ENCODE results near the gene LEMD3. TPM values are rescaled to one million over a fixed set of nuclear protein-coding genes. Genes with fewer than 3 reads are reported as not detected.

LEMD3 gene
- total RNA-seq, 2 experiments from 2014 or later = 29.0 to 45.5 TPM

- no peak overlapping the region for H3K4me3 ChIP-seq (ENCODE audit: low read depth, low read length, poor library complexity, severe bottlenecking)
- no peak overlapping the region for H3K27ac ChIP-seq (ENCODE audit: low read depth, low read length, poor library complexity, severe bottlenecking)
- intact Hi-C loops (cut with micrococcal nuclease; ENCODE audit: unreplicated experiment) = no loop called here
- no peak for DNase-seq (ENCODE audit: low spot score)
- H3K9me2 ChIP-seq (ENCODE audit: insufficient read depth, low read length) = no peaks in the 10 kb centered on the region
- H3K9me3 ChIP-seq (ENCODE audit: low read length) = no peaks in the 10 kb centered on the region
- CTCF ChIA-PET (ENCODE audit: unreplicated experiment) = no interaction called here
- POLR2A ChIA-PET = no interaction called here
- no peaks in the 10 kb centered on the region for H3K36me3 ChIP-seq (ENCODE audit: insufficient read depth, low read length)
- no peaks in the 10 kb centered on the region for H3K4me1 ChIP-seq (ENCODE audit: insufficient read depth, low read length, poor library complexity, severe bottlenecking)
- TF ChIP-seq CTCF (conservative IDR thresholded peaks at IDR 0.05; ENCODE audit: low read length) (no peak), EZH2phosphoT487 (IDR thresholded peaks at IDR 0.05; ENCODE audit: borderline replicate concordance, low read depth, low read length) (no peak)
- no peak overlapping the region for H3K4me2 ChIP-seq (ENCODE audit: low read length)
- no TSS peak for BruUV-seq (replicated peaks)
- no peak overlapping the region for H2AFZ ChIP-seq (ENCODE audit: low read length)
- H3K79me2 ChIP-seq (ENCODE audit: insufficient read depth, low read depth, low read length) = no peaks in the 10 kb centered on the region
- H4K20me1 ChIP-seq (ENCODE audit: insufficient read depth, low read length) = no peaks in the 10 kb centered on the region
Measured at GRCh38 chr12:65125247-65125646, 44.1 kb upstream of the LEMD3 start.

GRCh38 chr12:65125975-65126374, 43.4 kb upstream of the LEMD3 start:
- BruUV-seq (replicated peaks) = no TSS peak
- no peak for TF ChIP-seq CTCF (conservative IDR thresholded peaks at IDR 0.05; ENCODE audit: low read length)
- TF ChIP-seq EZH2phosphoT487 (IDR thresholded peaks at IDR 0.05; ENCODE audit: borderline replicate concordance, low read depth, low read length) = no peak
- intact Hi-C loops (cut with micrococcal nuclease; ENCODE audit: unreplicated experiment) = no loop called here
- ChIA-PET CTCF (ENCODE audit: unreplicated experiment) (no interaction called here), POLR2A (interaction anchor here (0.6 kb wide), 1 partner anchor 44 kb away, joined by 3 read pairs; the partner anchor contains the start of gene LEMD3)
- Histone ChIP-seq H2AFZ (ENCODE audit: low read length) (no peak overlapping the region), H3K4me2 (ENCODE audit: low read length) (no peak overlapping the region), H3K9me3 (ENCODE audit: low read length) (no peaks in the 10 kb centered on the region), H3K36me3 (ENCODE audit: insufficient read depth, low read length) (no peaks in the 10 kb centered on the region), H3K4me1 (ENCODE audit: insufficient read depth, low read length, poor library complexity, severe bottlenecking) (no peaks in the 10 kb centered on the region), H3K27ac (ENCODE audit: low read depth, low read length, poor library complexity, severe bottlenecking) (no peak overlapping the region), H3K4me3 (ENCODE audit: low read depth, low read length, poor library complexity, severe bottlenecking) (no peak overlapping the region), H4K20me1 (ENCODE audit: insufficient read depth, low read length) (no peaks in the 10 kb centered on the region), H3K9me2 (ENCODE audit: insufficient read depth, low read length) (no peaks in the 10 kb centered on the region), H3K79me2 (ENCODE audit: insufficient read depth, low read depth, low read length) (no peaks in the 10 kb centered on the region)
- no peak for DNase-seq (ENCODE audit: low spot score)

- Histone ChIP-seq H3K36me3 (ENCODE audit: insufficient read depth, low read length) (no peaks in the 10 kb centered on the region), H3K9me2 (ENCODE audit: insufficient read depth, low read length) (no peaks in the 10 kb centered on the region), H3K4me3 (ENCODE audit: low read depth, low read length, poor library complexity, severe bottlenecking) (no peak overlapping the region), H2AFZ (ENCODE audit: low read length) (no peak overlapping the region), H3K9me3 (ENCODE audit: low read length) (no peaks in the 10 kb centered on the region), H3K27ac (ENCODE audit: low read depth, low read length, poor library complexity, severe bottlenecking) (no peak overlapping the region), H4K20me1 (ENCODE audit: insufficient read depth, low read length) (no peaks in the 10 kb centered on the region), H3K4me1 (ENCODE audit: insufficient read depth, low read length, poor library complexity, severe bottlenecking) (no peaks in the 10 kb centered on the region), H3K79me2 (ENCODE audit: insufficient read depth, low read depth, low read length) (no peaks in the 10 kb centered on the region), H3K4me2 (ENCODE audit: low read length) (no peak overlapping the region)
- ChIA-PET POLR2A (no interaction called here), CTCF (ENCODE audit: unreplicated experiment) (no interaction called here)
- intact Hi-C loops (cut with micrococcal nuclease; ENCODE audit: unreplicated experiment) = no loop called here
- no peak for TF ChIP-seq EZH2phosphoT487 (IDR thresholded peaks at IDR 0.05; ENCODE audit: borderline replicate concordance, low read depth, low read length)
- no peak for TF ChIP-seq CTCF (conservative IDR thresholded peaks at IDR 0.05; ENCODE audit: low read length)
- DNase-seq (ENCODE audit: low spot score) = no peak
- no TSS peak for BruUV-seq (replicated peaks)
Measured at GRCh38 chr12:65126482-65126881, 42.9 kb upstream of the LEMD3 start.
